ENCODE results near the gene ADA.
A peak's percentile ranks its signal among the peaks of the same experiment; 100 is the strongest.

Gene ADA

DNA sequence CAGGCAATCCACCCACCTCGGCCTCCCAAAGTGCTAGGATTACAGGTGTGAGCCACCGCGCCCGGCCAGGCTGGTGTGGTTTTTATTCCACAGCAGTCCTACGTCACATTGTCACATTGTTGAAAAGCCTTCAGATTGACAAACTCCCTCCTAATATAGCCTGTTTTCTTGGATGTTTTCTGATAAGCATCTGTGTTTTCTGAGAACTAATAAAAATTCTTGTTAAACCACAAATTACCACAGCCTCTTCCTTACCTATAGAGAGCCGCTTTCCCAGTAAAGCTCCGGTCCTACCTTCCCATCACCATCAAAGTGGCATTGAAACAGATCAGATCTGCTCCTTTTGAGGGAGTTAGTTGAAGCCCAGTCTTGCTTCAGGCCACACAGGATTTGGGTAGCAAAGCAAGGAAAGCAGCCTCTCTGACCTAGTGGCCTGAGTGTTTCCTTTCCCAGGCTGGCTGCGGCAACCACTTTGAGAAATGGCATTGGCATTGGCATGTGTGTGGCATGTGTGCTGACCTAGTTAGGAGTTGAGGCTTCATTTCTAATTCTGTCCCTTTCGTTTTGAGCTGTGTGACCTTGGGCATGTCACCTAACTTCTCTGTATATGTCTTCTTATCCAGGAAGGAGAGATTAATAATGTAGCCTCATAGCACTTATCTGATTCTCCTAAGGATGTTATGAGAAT is 70.8 kb downstream of the ADA start:
- no peak for DNase-seq (ENCODE audit: low read depth in 2 of 2)

DNA sequence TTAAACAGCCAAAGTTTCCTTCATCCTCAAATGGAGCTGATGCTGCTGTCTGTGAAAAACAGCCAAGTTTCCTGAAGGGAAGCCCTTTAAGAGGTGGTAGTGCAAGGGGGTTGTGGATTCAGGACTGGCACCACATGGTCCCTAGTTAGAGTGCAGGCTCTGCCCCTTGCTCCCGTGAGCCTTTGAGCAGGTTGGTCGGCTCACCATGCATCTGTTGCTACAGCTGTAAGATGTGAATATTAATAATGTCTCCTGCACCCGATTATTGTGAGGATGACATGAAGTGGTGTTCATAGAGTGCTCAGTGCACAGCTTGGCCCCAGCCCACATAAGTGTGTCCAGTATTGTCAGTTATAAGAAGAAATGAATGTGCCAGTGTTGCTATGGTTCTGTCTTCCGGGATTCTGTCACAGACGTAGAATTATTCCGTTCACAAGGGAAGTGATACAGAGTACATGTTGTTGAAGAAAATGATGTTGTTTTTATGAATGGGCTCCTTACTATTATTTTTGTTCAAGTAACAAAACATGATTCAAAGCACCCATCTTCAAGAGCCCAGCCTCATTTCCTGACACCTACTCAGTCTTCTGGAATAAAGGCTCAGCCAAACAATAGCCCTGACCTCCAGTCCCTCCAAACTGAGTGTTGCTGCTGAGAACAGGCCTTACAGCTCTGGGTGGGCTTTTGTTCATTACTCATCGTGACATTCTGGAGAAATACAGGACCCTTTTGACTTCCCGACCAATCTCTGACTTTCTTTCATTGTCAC is 72.0 kb downstream of the ADA start:
- no peak for DNase-seq (ENCODE audit: low read depth in 2 of 2)

DNA sequence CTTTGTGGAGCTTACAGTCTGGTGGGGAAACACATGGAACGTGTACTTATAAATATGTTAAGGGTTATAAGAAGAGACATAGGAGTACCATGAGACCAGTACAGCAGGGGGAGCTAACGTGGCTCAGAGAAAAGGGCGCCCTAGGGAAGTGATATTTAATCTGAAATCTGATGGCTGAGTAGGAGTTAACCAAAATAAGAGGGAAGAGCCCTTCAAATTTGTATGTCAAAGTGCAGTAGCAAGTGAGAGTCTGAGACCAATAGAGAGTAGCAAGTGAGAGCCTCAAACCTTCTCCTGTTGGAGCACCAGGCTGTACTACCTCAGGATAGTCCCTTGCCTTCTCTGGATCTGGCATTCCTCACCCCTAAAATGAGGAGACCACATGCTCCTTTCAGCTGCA is 75.2 kb downstream of the ADA start:
- DNase-seq (ENCODE audit: low read depth in 2 of 2): peak; percentile 54 to 65

DNA sequence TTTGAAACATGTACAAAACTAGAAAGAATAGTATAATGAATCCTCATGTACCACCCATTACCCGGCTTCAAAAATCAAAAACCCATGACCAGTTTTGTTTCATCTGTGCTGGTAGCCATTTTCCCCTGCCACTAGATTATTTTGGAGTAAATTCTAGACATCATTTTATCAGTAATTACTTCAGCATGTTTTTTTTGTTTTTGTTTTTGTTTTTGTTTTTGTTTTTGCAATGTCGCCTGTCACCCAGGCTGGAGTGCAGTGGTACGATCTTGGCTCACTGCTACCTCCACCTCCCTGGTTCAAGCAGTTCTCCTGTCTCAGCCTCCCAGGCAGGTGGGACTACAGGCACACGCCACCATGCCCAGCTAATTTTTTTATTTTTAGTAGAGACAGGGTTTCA is 77.1 kb downstream of the ADA start:
- no peak for DNase-seq (ENCODE audit: low read depth in 2 of 2)

DNA sequence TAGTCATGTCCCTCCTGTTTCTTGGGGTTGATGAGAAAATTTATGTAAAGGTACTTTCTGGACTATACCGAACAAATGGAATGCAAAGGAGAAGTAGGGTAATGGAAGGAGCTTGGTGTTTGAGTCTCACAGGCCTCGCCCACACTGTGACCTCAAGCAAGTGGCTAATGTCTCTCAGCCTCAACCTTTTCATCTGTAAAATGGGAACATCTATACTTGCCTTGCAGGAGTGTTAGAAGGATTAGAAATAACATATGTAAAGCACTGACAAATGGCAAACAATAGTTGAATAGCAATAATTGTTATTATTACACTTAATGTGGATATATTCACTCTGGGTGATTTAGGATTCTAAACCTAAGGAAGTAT is 78.0 kb downstream of the ADA start:
- DNase-seq (ENCODE audit: low read depth in 2 of 2): no peak

DNA sequence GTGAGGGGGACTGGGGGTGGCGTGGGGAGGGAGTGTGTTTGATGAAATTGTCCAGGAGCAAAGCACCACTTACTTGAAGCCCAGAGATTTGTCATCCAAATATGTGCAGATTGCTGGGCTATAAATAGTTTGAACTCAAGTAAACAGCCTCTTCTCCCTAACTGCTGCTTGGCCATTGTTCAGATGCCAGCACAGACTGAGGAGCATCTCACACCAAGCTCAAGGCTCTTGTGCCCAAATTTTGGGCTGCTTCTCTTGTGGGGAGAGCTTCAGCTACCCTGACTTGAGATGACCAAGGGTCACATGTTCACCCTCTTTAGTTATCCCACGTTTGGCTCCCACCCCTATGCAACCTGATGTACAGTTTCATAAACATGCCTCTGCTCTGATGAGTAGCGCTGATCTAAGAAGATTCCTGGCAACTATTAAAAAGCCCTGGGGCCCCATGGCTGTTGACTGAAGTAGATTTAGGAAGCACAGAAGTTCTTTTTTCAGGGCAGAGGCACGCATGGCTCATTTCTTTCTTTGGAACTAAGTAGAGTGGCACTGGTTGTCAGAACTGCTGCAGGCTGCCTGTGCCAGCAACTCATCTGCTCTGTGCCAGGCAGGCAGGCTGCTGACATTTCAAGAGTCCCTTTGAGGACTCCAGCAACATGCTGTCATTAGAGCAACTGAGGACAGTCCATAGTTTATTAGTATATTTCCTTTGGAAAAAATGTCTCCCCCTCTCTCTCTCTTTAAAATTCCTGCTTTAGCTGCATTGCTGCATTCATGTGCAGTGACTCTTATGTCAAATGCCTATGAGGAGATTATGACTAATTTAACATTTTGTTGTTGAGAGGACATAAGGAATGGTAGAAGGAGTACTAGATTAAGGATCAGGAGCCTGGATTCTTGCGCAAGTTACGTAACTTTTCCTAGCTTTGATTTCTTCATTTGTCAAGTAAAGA is 78.7 kb downstream of the ADA start:
- peak; percentile 89 to 90 for DNase-seq (ENCODE audit: low read depth in 2 of 2)

DNA sequence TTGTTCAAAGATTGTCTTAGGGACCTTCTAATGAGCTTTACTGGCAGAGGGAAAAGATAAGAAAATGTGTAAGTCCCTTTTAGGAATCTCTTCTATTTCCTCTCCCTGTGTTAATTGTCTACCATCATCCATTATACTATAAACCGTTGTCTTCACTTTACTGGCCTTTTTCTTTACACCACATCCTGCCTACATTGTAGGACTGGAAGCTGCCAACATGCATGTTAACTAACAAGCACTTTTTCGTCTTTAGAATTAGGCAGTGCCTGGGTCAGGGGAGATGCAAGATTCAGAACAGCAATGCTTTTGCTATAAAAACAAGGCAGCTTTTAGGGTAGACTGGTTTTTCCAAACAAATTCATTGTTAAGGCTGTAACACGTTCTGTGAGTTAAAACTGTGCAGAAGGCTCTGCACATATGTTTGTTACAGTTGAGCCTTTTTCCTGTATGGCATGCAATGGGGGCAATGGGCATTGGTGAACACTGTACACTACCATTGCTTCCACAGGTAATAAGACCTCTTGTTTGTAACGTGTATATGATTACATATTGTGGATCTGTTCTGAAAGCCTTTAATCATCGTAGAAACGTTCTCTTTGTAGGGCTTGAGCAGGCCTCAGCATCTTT is 80.0 kb downstream of the ADA start:
- peak in 1 of 2 experiments; percentile 40 for DNase-seq (ENCODE audit: low read depth in 2 of 2)

DNA sequence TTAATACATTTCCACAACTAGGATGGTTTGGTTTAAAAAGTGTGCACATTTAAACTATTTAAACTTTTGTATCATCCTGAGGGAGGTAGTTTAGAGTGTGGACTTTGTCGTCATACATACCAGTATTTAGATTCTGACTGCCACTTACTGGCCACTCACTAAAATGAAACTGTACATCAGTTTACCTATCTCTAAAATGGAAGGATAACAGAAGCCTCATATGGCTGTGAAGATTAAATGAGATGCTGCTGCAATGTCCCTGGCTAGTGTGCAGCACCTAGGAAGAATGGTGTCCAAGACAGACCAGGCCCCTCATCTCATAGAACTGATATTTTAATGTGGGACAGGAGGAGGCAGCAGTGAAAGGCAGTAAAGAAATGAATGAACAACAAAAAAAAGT is 81.1 kb downstream of the ADA start:
- DNase-seq (ENCODE audit: low read depth in 2 of 2): no peak
